ENCODE results near the gene BOLA1. TPM values are rescaled to one million over a fixed set of nuclear protein-coding genes. Genes with fewer than 3 reads are reported as not detected.
"Not testable (repeated sequence)": the region's sequence is repeated elsewhere in the genome, so short reads cannot be mapped to it uniquely, and the experiment has no call there.

The BOLA1 gene
- total RNA-seq, 1 experiment from 2014 or later, result 10.3 TPM

DNA sequence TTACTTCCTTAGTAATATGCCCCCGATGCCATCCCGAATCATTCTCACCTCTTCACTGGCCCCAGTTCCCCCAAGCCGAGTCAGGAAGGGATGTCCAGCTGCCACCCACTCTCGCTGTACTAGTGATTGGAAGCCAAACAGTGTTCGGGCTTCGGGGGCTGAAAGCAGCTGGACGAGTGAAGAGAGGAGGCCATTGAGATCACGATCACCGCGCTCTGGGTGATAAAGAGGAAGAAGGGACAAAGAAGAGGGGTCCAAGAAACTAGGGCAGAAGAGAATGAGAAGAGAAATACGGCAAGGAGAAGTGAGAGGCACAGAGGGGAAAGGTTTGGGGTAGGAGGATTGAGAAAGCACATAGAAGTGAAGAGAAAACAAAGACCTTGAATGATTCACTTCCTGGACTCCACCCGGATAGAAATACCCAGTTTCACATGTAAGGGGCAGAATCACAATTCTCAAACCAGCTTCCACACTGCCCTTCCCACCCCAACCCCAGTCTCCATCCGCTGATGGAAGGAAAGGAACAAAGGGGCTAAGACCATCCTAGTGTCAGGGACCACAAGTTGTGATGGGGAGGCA, 31.9 kb downstream of the BOLA1 start:
- DNase-seq (ENCODE audit: low read depth), result no peak

DNA sequence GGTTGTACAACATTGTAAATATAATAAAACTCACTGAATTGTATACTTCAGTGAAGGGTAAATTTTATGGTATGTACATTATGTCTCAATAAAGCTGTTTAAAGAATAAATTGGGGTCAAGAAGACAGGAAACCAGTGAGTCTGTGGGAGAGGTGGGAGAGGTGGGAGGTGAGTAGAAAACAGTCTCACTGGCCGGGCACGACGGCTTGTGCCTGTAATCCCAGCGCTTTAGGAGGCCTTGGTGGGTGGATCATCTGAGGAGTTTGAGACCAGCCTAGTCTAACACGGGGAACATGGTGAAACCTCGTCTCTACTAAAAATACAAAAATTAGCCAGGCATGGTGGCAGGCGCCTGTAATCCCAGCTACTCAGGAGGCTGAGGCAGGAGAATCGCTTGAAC, 33.1 kb downstream of the BOLA1 start:
- DNase-seq (ENCODE audit: low read depth), result no peak

GRCh38 chr1:149933208-149933607, 33.8 kb downstream of the BOLA1 start:
- no peak for DNase-seq (ENCODE audit: low read depth)

DNA sequence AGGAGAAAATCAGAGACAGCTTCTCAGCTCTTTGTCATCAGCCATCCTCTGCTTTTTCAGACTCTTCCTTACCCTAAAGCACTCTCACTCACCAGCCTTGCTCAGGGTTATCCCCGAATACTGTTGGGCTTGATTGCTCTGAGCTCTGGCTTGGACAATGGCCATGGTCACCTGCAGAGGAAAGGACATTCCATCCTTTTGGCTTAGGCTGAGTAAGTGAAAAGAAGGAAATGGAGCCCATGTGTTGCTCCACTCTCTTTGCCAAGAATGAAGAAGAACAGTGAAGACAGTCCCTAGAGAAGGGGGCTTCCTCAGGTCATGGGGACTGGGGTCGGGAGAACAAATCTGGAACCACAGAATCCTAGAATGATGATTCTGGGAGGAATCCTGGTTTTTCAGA, 35.0 kb downstream of the BOLA1 start:
- no peak for DNase-seq (ENCODE audit: low read depth)

DNA sequence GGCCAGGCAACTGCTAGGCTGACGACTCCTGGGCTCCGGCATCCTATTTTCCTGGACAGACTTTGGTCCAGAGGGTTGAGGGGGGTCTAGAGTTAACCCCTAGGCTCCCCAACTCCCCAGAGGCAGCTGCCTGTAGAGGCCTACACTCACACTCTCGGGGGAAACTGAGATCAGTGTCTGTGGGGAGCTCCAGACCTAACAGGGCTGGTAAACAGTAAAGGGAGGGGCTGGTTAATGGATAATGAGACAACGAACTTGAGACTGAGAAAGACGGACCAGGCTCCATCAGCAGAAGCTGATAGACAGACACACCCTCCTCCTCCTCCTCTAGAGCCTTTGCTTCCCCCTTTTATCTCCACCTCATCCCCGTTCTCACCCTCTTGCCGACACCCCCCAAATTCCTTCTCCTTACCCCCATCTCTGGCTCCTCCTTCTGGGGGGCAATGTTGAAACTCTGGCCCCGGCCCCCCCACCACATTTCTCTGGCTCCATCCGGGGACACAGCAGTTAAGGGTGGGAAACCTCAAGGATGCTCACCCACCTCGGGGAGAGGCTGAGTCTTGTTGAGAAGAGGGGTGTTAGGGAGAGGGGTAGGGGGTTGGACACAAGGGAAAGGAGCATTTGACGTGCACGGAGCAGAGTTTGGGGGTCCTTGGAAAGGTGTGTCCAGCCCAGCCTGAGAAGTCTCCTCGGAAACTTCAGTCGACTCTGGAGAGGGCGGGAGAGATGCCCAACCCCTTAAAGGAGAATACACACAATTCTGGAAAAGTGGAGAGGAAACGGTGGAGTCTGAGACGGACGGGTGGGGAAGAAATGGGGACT, 37.0 kb downstream of the BOLA1 start, which contains the start of gene MTMR11:
Gene MTMR11 (minus strand): TSS at position 710 of the 822 bp plus-strand sequence. CDS start 232 bp downstream, at position 478.
- peak; percentile 66 for DNase-seq (ENCODE audit: low read depth)

DNA sequence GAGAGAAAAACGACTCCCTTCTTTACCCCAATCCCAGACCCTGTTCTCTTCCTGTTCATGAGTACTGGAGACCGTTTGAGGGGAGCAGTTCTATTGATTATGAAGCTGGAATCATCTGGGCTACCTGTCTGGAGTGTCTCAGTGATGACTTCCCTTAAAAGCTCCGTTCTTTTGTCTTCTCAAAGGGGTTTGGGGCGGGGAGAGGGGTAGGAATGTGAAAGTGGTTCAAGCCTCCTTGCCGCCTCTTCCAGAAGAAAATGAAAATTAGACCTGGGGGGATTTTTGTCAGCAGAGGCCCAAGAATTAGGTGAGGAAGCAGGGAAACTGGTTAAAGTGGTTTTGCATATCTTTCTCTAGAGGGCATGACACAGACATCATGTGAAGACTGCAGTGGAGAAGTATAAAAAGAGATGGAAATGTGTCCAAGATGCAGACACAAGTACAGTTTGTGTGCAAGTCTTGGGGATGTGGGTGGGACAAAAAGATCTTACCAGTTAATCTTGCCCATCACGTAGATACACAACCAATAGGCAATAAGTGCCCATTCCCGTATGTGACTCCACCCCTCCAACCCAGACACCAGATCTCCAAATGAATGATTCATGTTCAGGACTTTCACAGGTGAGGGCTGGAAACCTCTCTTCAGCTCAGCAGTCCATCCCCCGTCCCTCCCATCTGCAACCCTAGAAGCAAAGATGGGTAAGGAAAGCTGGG, 37.8 kb downstream of the BOLA1 start:
- peak; percentile 90 for DNase-seq (ENCODE audit: low read depth)

DNA sequence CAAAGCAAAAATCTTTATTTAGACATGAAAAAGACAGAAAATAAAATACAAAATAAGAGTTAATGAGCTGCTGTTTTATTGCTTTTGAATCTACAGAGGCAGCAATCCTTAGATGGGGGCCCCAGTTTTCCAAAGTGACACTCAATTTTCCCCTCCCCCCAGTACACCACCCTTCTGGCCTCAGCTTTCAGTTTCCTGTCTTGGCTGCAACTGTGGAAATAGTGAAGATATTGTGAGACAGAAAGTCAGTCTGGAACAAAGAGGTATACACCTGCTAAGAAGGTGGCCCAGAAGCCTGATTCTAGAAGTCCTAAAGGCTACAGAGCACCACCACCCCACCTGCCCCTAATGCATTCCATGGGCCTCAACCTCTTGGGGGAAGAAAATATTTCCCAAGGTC, 38.4 kb downstream of the BOLA1 start:
- DNase-seq (ENCODE audit: low read depth), result peak; percentile 53

- not testable (repeated sequence) for DNase-seq (ENCODE audit: low read depth)
Observed at GRCh38 chr1:149938668-149939003, 39.3 kb downstream of the BOLA1 start.

DNA sequence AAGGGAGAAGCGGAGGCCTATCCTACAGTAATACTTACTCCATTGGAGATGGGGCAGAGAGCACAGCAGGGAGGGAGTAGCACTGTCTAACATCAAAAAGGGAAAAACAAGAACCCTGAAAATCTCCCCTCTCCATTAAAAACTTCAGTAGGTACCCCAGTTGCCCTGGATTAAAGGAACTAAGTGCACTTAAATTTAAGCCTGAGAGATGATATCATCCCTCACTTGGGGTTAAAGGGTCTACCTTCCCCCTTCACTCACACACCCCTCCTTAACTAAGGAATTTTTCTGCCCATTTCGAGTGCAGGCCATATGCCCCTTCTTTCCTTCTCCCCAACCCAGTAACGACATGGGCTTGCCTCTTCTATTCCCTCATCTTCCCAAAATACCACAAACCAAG, 41.1 kb downstream of the BOLA1 start:
- no peak for DNase-seq (ENCODE audit: low read depth)

DNA sequence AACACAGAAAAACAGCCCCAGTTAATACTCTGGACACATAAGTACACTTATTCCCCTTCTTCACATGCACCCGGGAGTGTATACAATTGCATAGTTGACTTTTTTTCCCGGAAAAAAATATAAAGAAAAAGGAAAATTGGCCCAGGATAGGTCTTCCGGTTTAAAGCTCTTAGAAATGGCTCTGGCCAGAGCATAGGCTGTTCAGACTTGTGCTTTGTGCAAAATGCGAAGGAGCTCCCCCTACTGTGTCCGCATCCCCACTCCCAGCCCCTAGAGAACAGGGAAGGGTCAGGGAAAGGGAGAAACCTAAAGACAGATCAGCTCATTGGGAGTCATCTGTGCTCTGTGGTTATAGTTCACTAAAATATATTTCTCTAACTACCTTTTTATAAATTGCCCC, 42.8 kb downstream of the BOLA1 start:
- DNase-seq (ENCODE audit: low read depth), result no peak

GRCh38 chr1:149942885-149943284, 43.5 kb downstream of the BOLA1 start:
- DNase-seq (ENCODE audit: low read depth), result no peak

DNA sequence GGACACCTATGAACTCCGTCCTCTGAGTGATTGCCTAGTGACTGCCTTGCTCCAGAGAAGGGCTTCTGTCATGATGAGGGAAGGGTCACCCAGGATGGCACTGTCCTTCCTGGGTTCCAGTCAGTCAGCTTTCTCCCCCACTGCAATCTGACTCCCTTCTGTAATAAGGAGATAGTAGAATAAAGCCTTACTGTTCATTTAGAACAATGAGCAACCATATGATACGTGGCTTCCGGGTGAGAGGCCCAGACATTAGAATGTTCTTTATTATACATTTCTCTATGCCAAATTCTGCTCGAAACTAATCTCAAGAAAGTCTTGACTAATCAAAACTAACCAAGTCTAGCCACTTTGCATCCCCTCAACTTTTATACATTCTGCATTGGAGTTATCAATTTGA, 45.8 kb downstream of the BOLA1 start:
- DNase-seq (ENCODE audit: low read depth), result no peak

- no peak for DNase-seq (ENCODE audit: low read depth)
Observed at GRCh38 chr1:149949911-149950310, 50.5 kb downstream of the BOLA1 start.

Other genes with a start within 250 kb of the BOLA1 start
- gene FCGR1A, start 116.9 kb upstream of the BOLA1 start, total RNA-seq (2014; rRNA removed; shearing (Covaris generic)), result not detected in 2 replicates
- 13.1 and 20.5 TPM in 2 replicates for gene SV2A, start 18.3 kb downstream of the BOLA1 start, total RNA-seq (2014; rRNA removed; shearing (Covaris generic))
- gene SF3B4, start 28.2 kb downstream of the BOLA1 start, total RNA-seq (2014; rRNA removed; shearing (Covaris generic)), result 37.3 and 54.2 TPM in 2 replicates
- 6.1 and 8.3 TPM in 2 replicates for gene MTMR11, start 37.3 kb downstream of the BOLA1 start, total RNA-seq (2014; rRNA removed; shearing (Covaris generic))
- 8.2 and 17.1 TPM in 2 replicates for gene OTUD7B, start 111.2 kb downstream of the BOLA1 start, total RNA-seq (2014; rRNA removed; shearing (Covaris generic))
- gene VPS45, start 168.2 kb downstream of the BOLA1 start, total RNA-seq (2014; rRNA removed; shearing (Covaris generic)), result 57.5 and 78.3 TPM in 2 replicates

Measured in M059J (cell line).